ENCODE data around the gene CFAP299.

DNA sequence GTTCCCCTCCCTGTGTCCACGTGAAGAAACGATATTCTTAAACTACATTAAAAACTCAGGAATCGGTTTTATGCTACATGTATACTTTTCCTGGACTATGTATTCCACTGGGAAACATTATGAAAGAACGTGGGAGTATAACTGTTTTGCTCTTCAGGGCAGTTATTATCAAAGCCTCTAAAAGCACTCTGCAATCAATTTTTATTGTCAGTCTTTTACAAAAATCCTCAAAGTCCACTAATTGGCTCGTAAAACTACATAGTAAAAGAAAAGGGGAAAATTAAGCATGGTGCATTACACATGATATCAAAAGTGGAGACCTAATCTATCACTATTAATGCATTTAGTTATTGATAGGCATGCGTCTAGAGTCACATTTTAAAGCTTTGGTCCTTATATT is 11.4 kb upstream of the CFAP299 start:
- TF ChIP-seq, protein P1, sequence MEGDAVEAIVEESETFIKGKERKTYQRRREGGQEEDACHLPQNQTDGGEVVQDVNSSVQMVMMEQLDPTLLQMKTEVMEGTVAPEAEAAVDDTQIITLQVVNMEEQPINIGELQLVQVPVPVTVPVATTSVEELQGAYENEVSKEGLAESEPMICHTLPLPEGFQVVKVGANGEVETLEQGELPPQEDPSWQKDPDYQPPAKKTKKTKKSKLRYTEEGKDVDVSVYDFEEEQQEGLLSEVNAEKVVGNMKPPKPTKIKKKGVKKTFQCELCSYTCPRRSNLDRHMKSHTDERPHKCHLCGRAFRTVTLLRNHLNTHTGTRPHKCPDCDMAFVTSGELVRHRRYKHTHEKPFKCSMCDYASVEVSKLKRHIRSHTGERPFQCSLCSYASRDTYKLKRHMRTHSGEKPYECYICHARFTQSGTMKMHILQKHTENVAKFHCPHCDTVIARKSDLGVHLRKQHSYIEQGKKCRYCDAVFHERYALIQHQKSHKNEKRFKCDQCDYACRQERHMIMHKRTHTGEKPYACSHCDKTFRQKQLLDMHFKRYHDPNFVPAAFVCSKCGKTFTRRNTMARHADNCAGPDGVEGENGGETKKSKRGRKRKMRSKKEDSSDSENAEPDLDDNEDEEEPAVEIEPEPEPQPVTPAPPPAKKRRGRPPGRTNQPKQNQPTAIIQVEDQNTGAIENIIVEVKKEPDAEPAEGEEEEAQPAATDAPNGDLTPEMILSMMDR (IDR thresholded peaks at IDR 0.05): no peak
- TF ChIP-seq ZFX (IDR thresholded peaks at IDR 0.05; ENCODE audit: borderline replicate concordance): no peak
